Suppressor macrophage treated with lipopolysaccharide for 1 hour (primary cell): ENCODE data around the gene PLGRKT.
"Not testable (repeated sequence)": the region's sequence is repeated elsewhere in the genome, so short reads cannot be mapped to it uniquely, and the experiment has no call there.

Source experiments
- DNase-seq, 3 donors: peaks; one replicate each; pipeline ENCODE4 v3.0.0-alpha.2; 2020 to 2022

Gene PLGRKT

GRCh38 chr9:5450359-5451091 lies 12.8 kb upstream of the PLGRKT start, which contains the start of gene CD274:
Gene CD274, plus strand, starts transcription at chr9:5450542. Its CDS starts 5,572 bp downstream, at chr9:5456114.
- DNase-seq: peak; percentile 98 to 100 (median 99)

- DNase-seq: peak; percentile 41 to 84 (median 65)
Observed at GRCh38 chr9:5449521-5450358, 12.0 kb upstream of the PLGRKT start.

GRCh38 chr9:5448461-5449435 lies 11.0 kb upstream of the PLGRKT start:
- DNase-seq: peak; percentile 56 to 73 (median 71)

GRCh38 chr9:5448016-5448415 lies 10.3 kb upstream of the PLGRKT start:
- DNase-seq: no peak

- no peak for DNase-seq
Observed at GRCh38 chr9:5447337-5447736, 9.6 kb upstream of the PLGRKT start.

GRCh38 chr9:5446451-5447236 lies 8.9 kb upstream of the PLGRKT start:
- no peak for DNase-seq

- DNase-seq: peak; percentile 36 to 90 (median 70)
Observed at GRCh38 chr9:5445886-5446285, 8.2 kb upstream of the PLGRKT start.

GRCh38 chr9:5445096-5445495 lies 7.4 kb upstream of the PLGRKT start:
- not testable (repeated sequence) for DNase-seq

- DNase-seq: peak; percentile 54 to 64 (median 57)
Observed at GRCh38 chr9:5443850-5444249, 6.1 kb upstream of the PLGRKT start.

- peak; percentile 66 to 76 (median 76) for DNase-seq
Observed at GRCh38 chr9:5442400-5443011, 4.8 kb upstream of the PLGRKT start.

- DNase-seq: peak; percentile 59 to 79 (median 60)
Observed at GRCh38 chr9:5441043-5441442, 3.3 kb upstream of the PLGRKT start.

- DNase-seq: no peak
Observed at GRCh38 chr9:5440426-5440825, 2.7 kb upstream of the PLGRKT start.

- peak; percentile 73 to 83 (median 76) for DNase-seq
Observed at GRCh38 chr9:5438301-5439162, 807 bp upstream of the PLGRKT start.

GRCh38 chr9:5436441-5436840 lies 1.3 kb downstream of the PLGRKT start:
- DNase-seq: no peak

GRCh38 chr9:5435912-5436311 lies 1.8 kb downstream of the PLGRKT start:
- DNase-seq: peak; percentile 36 to 60 (median 42)

- DNase-seq: not testable (repeated sequence)
Observed at GRCh38 chr9:5433841-5434810, 3.6 kb downstream of the PLGRKT start.

- not testable (repeated sequence) for DNase-seq
Observed at GRCh38 chr9:5433328-5433727, 4.4 kb downstream of the PLGRKT start.

GRCh38 chr9:5432890-5433289 lies 4.8 kb downstream of the PLGRKT start:
- DNase-seq: not testable (repeated sequence)

GRCh38 chr9:5430912-5431311 lies 6.8 kb downstream of the PLGRKT start:
- no peak for DNase-seq
